ENCODE data around the gene DCC. TPM values are rescaled to one million over a fixed set of nuclear protein-coding genes. Genes with fewer than 3 reads are reported as not detected.

The DCC gene
- total and polyA plus RNA-seq, 9 of the 15 experiments (the other 6 are each of a cell fraction or from before 2014, with no cell fraction given), result not detected

GRCh38 chr18:52992041-52992440, 652.0 kb downstream of the DCC start:
- Histone ChIP-seq H3K4me2 (ENCODE audit: insufficient read depth, low read length) (no peak overlapping the region), H3K4me1 (replicated peaks in 1 of 2; ENCODE audit: control insufficient read depth in 2 of 2, insufficient read depth in 2 of 2, low read length in 2 of 2) (no peaks in the 10 kb centered on the region), H3K9me1 (ENCODE audit: control insufficient read depth, insufficient read depth, low read length) (no peaks in the 10 kb centered on the region), H3K9ac (ENCODE audit: insufficient read depth in 1 of 2, low read depth in 2 of 2, low read length in 2 of 2) (no peak overlapping the region), H2AFZ (ENCODE audit: low read depth, low read length) (no peak overlapping the region), H3K36me3 (ENCODE audit: control insufficient read depth, insufficient read depth, low read length) (no peaks in the 10 kb centered on the region), H3K27ac (ENCODE audit: extremely low read depth, low read depth, low read length) (no peak overlapping the region), H3K79me2 (ENCODE audit: control insufficient read depth, insufficient read depth, low read length) (no peaks in the 10 kb centered on the region), H3K9me3 (replicated peaks; ENCODE audit: control insufficient read depth, insufficient read depth, low read depth, low read length) (no peaks in the 10 kb centered on the region), H4K20me1 (replicated peaks; ENCODE audit: control insufficient read depth, insufficient read depth, low read length) (no peaks in the 10 kb centered on the region), H3K4me3 (no peak overlapping the region), H3K27me3 (ENCODE audit: control insufficient read depth in 2 of 2, insufficient read depth in 2 of 2, low read length in 2 of 2) (no peaks in the 10 kb centered on the region)
- 4% methylated on average over 6 of the region's 6 CpGs for WGBS (ENCODE audit: insufficient coverage, low coverage, missing lambda C conversion rate)
- ChIA-PET CTCF (ENCODE audit: low intra/inter-chr PET ratio) (no interaction called here), POLR2A (no interaction called here)
- in situ Hi-C loops (cut with MboI) (no loop called here), intact Hi-C loops (cut with micrococcal nuclease) (no loop called here)
- no peak for FAIRE-seq
- no TSS peak for BruUV-seq (replicated peaks)
- no peak for DNase-seq (ENCODE audit: extremely low read depth in 1 of 4, low spot score in 3 of 4)
- no peak for ATAC-seq
- TF ChIP-seq L3MBTL2 (IDR thresholded peaks at IDR 0.05), result no peak
- no peak for TF ChIP-seq ZFP30 (CRISPR knock-in tag; IDR thresholded peaks at IDR 0.05; ENCODE audit: borderline replicate concordance)
- no peak for TF ChIP-seq MYBL2 (IDR thresholded peaks at IDR 0.05; ENCODE audit: low read depth)
- TF ChIP-seq MYBL2 (CRISPR knock-in tag; IDR thresholded peaks at IDR 0.05; ENCODE audit: borderline replicate concordance), result no peak
- TF ChIP-seq ZNF316 (IDR thresholded peaks at IDR 0.05), result no peak
- TF ChIP-seq, protein P1, sequence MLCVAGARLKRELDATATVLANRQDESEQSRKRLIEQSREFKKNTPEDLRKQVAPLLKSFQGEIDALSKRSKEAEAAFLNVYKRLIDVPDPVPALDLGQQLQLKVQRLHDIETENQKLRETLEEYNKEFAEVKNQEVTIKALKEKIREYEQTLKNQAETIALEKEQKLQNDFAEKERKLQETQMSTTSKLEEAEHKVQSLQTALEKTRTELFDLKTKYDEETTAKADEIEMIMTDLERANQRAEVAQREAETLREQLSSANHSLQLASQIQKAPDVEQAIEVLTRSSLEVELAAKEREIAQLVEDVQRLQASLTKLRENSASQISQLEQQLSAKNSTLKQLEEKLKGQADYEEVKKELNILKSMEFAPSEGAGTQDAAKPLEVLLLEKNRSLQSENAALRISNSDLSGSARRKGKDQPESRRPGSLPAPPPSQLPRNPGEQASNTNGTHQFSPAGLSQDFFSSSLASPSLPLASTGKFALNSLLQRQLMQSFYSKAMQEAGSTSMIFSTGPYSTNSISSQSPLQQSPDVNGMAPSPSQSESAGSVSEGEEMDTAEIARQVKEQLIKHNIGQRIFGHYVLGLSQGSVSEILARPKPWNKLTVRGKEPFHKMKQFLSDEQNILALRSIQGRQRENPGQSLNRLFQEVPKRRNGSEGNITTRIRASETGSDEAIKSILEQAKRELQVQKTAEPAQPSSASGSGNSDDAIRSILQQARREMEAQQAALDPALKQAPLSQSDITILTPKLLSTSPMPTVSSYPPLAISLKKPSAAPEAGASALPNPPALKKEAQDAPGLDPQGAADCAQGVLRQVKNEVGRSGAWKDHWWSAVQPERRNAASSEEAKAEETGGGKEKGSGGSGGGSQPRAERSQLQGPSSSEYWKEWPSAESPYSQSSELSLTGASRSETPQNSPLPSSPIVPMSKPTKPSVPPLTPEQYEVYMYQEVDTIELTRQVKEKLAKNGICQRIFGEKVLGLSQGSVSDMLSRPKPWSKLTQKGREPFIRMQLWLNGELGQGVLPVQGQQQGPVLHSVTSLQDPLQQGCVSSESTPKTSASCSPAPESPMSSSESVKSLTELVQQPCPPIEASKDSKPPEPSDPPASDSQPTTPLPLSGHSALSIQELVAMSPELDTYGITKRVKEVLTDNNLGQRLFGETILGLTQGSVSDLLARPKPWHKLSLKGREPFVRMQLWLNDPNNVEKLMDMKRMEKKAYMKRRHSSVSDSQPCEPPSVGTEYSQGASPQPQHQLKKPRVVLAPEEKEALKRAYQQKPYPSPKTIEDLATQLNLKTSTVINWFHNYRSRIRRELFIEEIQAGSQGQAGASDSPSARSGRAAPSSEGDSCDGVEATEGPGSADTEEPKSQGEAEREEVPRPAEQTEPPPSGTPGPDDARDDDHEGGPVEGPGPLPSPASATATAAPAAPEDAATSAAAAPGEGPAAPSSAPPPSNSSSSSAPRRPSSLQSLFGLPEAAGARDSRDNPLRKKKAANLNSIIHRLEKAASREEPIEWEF (CRISPR knock-in tag; IDR thresholded peaks at IDR 0.05), result no peak
- TF ChIP-seq, protein P2, sequence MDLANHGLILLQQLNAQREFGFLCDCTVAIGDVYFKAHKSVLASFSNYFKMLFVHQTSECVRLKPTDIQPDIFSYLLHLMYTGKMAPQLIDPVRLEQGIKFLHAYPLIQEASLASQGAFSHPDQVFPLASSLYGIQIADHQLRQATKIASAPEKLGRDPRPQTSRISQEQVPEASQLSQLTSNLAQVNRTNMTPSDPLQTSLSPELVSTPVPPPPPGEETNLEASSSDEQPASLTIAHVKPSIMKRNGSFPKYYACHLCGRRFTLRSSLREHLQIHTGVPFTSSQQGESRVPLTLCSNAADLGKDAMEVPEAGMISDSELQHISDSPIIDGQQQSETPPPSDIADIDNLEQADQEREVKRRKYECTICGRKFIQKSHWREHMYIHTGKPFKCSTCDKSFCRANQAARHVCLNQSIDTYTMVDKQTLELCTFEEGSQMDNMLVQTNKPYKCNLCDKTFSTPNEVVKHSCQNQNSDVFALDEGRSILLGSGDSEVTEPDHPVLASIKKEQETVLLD (IDR thresholded peaks at IDR 0.05), result no peak
- TF ChIP-seq, protein P3, sequence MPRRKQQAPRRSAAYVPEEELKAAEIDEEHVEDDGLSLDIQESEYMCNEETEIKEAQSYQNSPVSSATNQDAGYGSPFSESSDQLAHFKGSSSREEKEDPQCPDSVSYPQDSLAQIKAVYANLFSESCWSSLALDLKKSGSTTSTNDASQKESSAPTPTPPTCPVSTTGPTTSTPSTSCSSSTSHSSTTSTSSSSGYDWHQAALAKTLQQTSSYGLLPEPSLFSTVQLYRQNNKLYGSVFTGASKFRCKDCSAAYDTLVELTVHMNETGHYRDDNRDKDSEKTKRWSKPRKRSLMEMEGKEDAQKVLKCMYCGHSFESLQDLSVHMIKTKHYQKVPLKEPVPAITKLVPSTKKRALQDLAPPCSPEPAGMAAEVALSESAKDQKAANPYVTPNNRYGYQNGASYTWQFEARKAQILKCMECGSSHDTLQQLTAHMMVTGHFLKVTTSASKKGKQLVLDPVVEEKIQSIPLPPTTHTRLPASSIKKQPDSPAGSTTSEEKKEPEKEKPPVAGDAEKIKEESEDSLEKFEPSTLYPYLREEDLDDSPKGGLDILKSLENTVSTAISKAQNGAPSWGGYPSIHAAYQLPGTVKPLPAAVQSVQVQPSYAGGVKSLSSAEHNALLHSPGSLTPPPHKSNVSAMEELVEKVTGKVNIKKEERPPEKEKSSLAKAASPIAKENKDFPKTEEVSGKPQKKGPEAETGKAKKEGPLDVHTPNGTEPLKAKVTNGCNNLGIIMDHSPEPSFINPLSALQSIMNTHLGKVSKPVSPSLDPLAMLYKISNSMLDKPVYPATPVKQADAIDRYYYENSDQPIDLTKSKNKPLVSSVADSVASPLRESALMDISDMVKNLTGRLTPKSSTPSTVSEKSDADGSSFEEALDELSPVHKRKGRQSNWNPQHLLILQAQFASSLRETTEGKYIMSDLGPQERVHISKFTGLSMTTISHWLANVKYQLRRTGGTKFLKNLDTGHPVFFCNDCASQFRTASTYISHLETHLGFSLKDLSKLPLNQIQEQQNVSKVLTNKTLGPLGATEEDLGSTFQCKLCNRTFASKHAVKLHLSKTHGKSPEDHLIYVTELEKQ (CRISPR knock-in tag; IDR thresholded peaks at IDR 0.05), result no peak

All from K562 (cell line).